Measurements from ENCODE around the gene FGD6.

The FGD6 gene

GRCh38 chr12:95118788-95119179, 98.5 kb downstream of the FGD6 start:
- peak; percentile 51 for ATAC-seq
- no peak for TF ChIP-seq GLIS3 (CRISPR knock-in tag; IDR thresholded peaks at IDR 0.05)
- no peak for TF ChIP-seq ZFP3 (CRISPR knock-in tag; IDR thresholded peaks at IDR 0.05)
- no peak for TF ChIP-seq ZNF70 (CRISPR knock-in tag; IDR thresholded peaks at IDR 0.05)
- no peak for TF ChIP-seq TCF4 (CRISPR knock-in tag; IDR thresholded peaks at IDR 0.05; ENCODE audit: borderline replicate concordance)
- TF ChIP-seq BACH2 (CRISPR knock-in tag; IDR thresholded peaks at IDR 0.05; ENCODE audit: borderline replicate concordance): no peak
- TF ChIP-seq, protein P1, sequence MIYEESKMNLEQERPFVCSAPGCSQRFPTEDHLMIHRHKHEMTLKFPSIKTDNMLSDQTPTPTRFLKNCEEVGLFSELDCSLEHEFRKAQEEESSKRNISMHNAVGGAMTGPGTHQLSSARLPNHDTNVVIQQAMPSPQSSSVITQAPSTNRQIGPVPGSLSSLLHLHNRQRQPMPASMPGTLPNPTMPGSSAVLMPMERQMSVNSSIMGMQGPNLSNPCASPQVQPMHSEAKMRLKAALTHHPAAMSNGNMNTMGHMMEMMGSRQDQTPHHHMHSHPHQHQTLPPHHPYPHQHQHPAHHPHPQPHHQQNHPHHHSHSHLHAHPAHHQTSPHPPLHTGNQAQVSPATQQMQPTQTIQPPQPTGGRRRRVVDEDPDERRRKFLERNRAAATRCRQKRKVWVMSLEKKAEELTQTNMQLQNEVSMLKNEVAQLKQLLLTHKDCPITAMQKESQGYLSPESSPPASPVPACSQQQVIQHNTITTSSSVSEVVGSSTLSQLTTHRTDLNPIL (CRISPR knock-in tag; IDR thresholded peaks at IDR 0.05; ENCODE audit: low read depth): no peak
- TF ChIP-seq, protein P2, sequence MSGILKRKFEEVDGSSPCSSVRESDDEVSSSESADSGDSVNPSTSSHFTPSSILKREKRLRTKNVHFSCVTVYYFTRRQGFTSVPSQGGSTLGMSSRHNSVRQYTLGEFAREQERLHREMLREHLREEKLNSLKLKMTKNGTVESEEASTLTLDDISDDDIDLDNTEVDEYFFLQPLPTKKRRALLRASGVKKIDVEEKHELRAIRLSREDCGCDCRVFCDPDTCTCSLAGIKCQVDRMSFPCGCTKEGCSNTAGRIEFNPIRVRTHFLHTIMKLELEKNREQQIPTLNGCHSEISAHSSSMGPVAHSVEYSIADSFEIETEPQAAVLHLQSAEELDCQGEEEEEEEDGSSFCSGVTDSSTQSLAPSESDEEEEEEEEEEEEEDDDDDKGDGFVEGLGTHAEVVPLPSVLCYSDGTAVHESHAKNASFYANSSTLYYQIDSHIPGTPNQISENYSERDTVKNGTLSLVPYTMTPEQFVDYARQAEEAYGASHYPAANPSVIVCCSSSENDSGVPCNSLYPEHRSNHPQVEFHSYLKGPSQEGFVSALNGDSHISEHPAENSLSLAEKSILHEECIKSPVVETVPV (CRISPR knock-in tag; IDR thresholded peaks at IDR 0.05): no peak
- no peak for TF ChIP-seq PPARA (CRISPR knock-in tag; IDR thresholded peaks at IDR 0.05; ENCODE audit: borderline replicate concordance)
- TF ChIP-seq ZC3H10 (CRISPR knock-in tag; IDR thresholded peaks at IDR 0.05): no peak

- ATAC-seq: peak; percentile 91
- TF ChIP-seq ZC3H10 (CRISPR knock-in tag; IDR thresholded peaks at IDR 0.05) (no peak), ISL1 (CRISPR knock-in tag; IDR thresholded peaks at IDR 0.05) (peak; percentile 53; the same call in 1 of the 2 replicates), ZNF565 (CRISPR knock-in tag; conservative IDR thresholded peaks at IDR 0.05; ENCODE audit: low read depth) (no peak), POU6F1 (CRISPR knock-in tag; IDR thresholded peaks at IDR 0.05; ENCODE audit: borderline replicate concordance, low read depth) (no peak)
Observed at GRCh38 chr12:95118138-95118787, 99.0 kb downstream of the FGD6 start.

GRCh38 chr12:95117178-95117599, 100.1 kb downstream of the FGD6 start:
- ATAC-seq: peak; percentile 84
- TF ChIP-seq PPARA (CRISPR knock-in tag; IDR thresholded peaks at IDR 0.05; ENCODE audit: borderline replicate concordance) (no peak), GLIS3 (CRISPR knock-in tag; IDR thresholded peaks at IDR 0.05) (no peak), CSDC2 (CRISPR knock-in tag; IDR thresholded peaks at IDR 0.05) (no peak), RARB (CRISPR knock-in tag; IDR thresholded peaks at IDR 0.05) (no peak), ISL1 (CRISPR knock-in tag; IDR thresholded peaks at IDR 0.05) (no peak), TOX (CRISPR knock-in tag; IDR thresholded peaks at IDR 0.05; ENCODE audit: borderline replicate concordance) (no peak), PATZ1 (CRISPR knock-in tag; IDR thresholded peaks at IDR 0.05; ENCODE audit: borderline replicate concordance) (no peak), OSR1 (CRISPR knock-in tag; IDR thresholded peaks at IDR 0.05) (no peak), ESRRG (CRISPR knock-in tag; IDR thresholded peaks at IDR 0.05) (no peak), ZC3H10 (CRISPR knock-in tag; IDR thresholded peaks at IDR 0.05) (no peak), BACH2 (CRISPR knock-in tag; IDR thresholded peaks at IDR 0.05; ENCODE audit: borderline replicate concordance) (no peak), ZNF70 (CRISPR knock-in tag; IDR thresholded peaks at IDR 0.05) (no peak), ARNTL (CRISPR knock-in tag; IDR thresholded peaks at IDR 0.05; ENCODE audit: borderline replicate concordance, low read depth) (no peak)
- TF ChIP-seq, protein P2 (CRISPR knock-in tag; IDR thresholded peaks at IDR 0.05): no peak

GRCh38 chr12:95116773-95117172, 100.5 kb downstream of the FGD6 start:
- ATAC-seq: peak; percentile 4; the same call in 1 of the 3 replicates
- no peak for TF ChIP-seq ZNF8 (CRISPR knock-in tag; IDR thresholded peaks at IDR 0.05)
- no peak for TF ChIP-seq ZNF565 (CRISPR knock-in tag; conservative IDR thresholded peaks at IDR 0.05; ENCODE audit: low read depth)
- no peak for TF ChIP-seq ESRRG (CRISPR knock-in tag; IDR thresholded peaks at IDR 0.05)
- TF ChIP-seq PPARA (CRISPR knock-in tag; IDR thresholded peaks at IDR 0.05; ENCODE audit: borderline replicate concordance): no peak
- no peak for TF ChIP-seq TOX (CRISPR knock-in tag; IDR thresholded peaks at IDR 0.05; ENCODE audit: borderline replicate concordance)
- no peak for TF ChIP-seq PATZ1 (CRISPR knock-in tag; IDR thresholded peaks at IDR 0.05; ENCODE audit: borderline replicate concordance)
- TF ChIP-seq ZFP3 (CRISPR knock-in tag; IDR thresholded peaks at IDR 0.05): no peak
- TF ChIP-seq ISL1 (CRISPR knock-in tag; IDR thresholded peaks at IDR 0.05): no peak
- no peak for TF ChIP-seq ARNTL (CRISPR knock-in tag; IDR thresholded peaks at IDR 0.05; ENCODE audit: borderline replicate concordance, low read depth)
- no peak for TF ChIP-seq ZC3H10 (CRISPR knock-in tag; IDR thresholded peaks at IDR 0.05)
- TF ChIP-seq TCF4 (CRISPR knock-in tag; IDR thresholded peaks at IDR 0.05; ENCODE audit: borderline replicate concordance): no peak
- TF ChIP-seq CSDC2 (CRISPR knock-in tag; IDR thresholded peaks at IDR 0.05): no peak
- TF ChIP-seq ZFP30 (CRISPR knock-in tag; IDR thresholded peaks at IDR 0.05): no peak
- no peak for TF ChIP-seq BACH2 (CRISPR knock-in tag; IDR thresholded peaks at IDR 0.05; ENCODE audit: borderline replicate concordance)
- no peak for TF ChIP-seq POU6F1 (CRISPR knock-in tag; IDR thresholded peaks at IDR 0.05; ENCODE audit: borderline replicate concordance, low read depth)
- no peak for TF ChIP-seq OSR1 (CRISPR knock-in tag; IDR thresholded peaks at IDR 0.05)
- no peak for TF ChIP-seq ZNF70 (CRISPR knock-in tag; IDR thresholded peaks at IDR 0.05)
